HepG2 (cell line): ENCODE results near the gene MTG1. TPM values are rescaled to one million over a fixed set of nuclear protein-coding genes. Genes with fewer than 3 reads are reported as not detected.
A peak's percentile ranks its signal among the peaks of the same experiment; 100 is the strongest.

Experiments
- AHR ChIP-seq: IDR thresholded peaks from 2 replicates; pipeline ENCODE4 v1.6.1; 2018; ENCODE audit warnings: missing genetic modification reagents, missing compliant biosample characterization
- DDIT3 ChIP-seq: sonication (generic); formaldehyde crosslinking; IDR thresholded peaks from 2 replicates; pipeline ENCODE4 v1.4.0; 2020; ENCODE audit warnings: mild to moderate bottlenecking, missing genetic modification reagents
- KDM4B ChIP-seq: sonication (generic); formaldehyde crosslinking; IDR thresholded peaks from 2 replicates; pipeline ENCODE4 v1.4.0; 2020; ENCODE audit warnings: missing genetic modification reagents
- SALL2 ChIP-seq: sonication (generic); formaldehyde crosslinking; IDR thresholded peaks from 2 replicates; pipeline ENCODE4 v1.8.1; 2023; ENCODE audit warnings: mild to moderate bottlenecking, missing genetic modification reagents, inconsistent platforms
- SNAPC5 ChIP-seq: sonication (generic); formaldehyde crosslinking; IDR thresholded peaks from 2 replicates; pipeline ENCODE4 v1.8.1; 2023; ENCODE audit warnings: mild to moderate bottlenecking, missing genetic modification reagents, borderline replicate concordance
- ZFP41 ChIP-seq: sonication (generic); formaldehyde crosslinking; IDR thresholded peaks from 2 replicates; pipeline ENCODE4 v1.4.0; 2020; ENCODE audit warnings: mild to moderate bottlenecking, missing genetic modification reagents, borderline replicate concordance
- ZGPAT ChIP-seq: IDR thresholded peaks from 2 replicates; pipeline ENCODE4 v1.6.1; 2016; ENCODE audit warnings: mild to moderate bottlenecking
- ZNF10 ChIP-seq: sonication (generic); formaldehyde crosslinking; IDR thresholded peaks from 2 replicates; pipeline ENCODE4 v1.4.0; 2020; ENCODE audit warnings: mild to moderate bottlenecking, low read depth, missing genetic modification reagents, borderline replicate concordance
- ZNF746 ChIP-seq: sonication (generic); formaldehyde crosslinking; IDR thresholded peaks from 2 replicates; pipeline ENCODE4 v1.8.0; 2022; ENCODE audit warnings: mild to moderate bottlenecking, missing genetic modification reagents
- polyA plus RNA-seq, 8 experiments: library from polyadenylated mRNA; depleted of rRNA in 3 of 8; stranded (reverse) in 7 of 8; unstranded in 1 of 8; fragments of >200 nt; fragmentation: Illumina TruSeq in 4 of 8; extraction: Trizol in 4 of 8; gene quantifications; 2 replicates each; pipeline versions ENCODE4 v1.2.1 to v1.2.3, GENCODE V29; 2011 to 2016; ENCODE audit warnings: low read depth in 4 of 8, missing spikeins in 1 of 8, mixed read lengths in 1 of 8; ENCODE audit not compliant: insufficient read depth in 1 of 8
- total RNA-seq, 5 experiments: library from RNA; depleted of rRNA; stranded (reverse); fragments of >200 nt; fragmentation: Illumina TruSeq; extraction: Trizol; gene quantifications; 2 replicates each; pipeline ENCODE4 v1.2.3, GENCODE V29; 2016; ENCODE audit warnings: low read depth in 1 of 5
- TF ChIP-seq, protein P1 (sequence below), 2 experiments: fragments of 450-650 bp in 1 of 2; sonication (generic) in 1 of 2; formaldehyde crosslinking in 1 of 2; IDR thresholded peaks; 2 replicates each; pipeline versions ENCODE4 v1.6.1 to v1.8.0; 2016 to 2022; ENCODE audit warnings: antibody characterized with exemption in 1 of 2, mild to moderate bottlenecking in 1 of 2, missing genetic modification reagents in 1 of 2
- TF ChIP-seq, protein P2 (sequence below): sonication (generic); formaldehyde crosslinking; IDR thresholded peaks from 2 replicates; pipeline ENCODE4 v1.9.0; 2021; ENCODE audit warnings: missing genetic modification reagents, borderline replicate concordance

Gene MTG1
- total and polyA plus RNA-seq, 2 of the 13 experiments (the other 11 are each of a cell fraction or from before 2014, with no cell fraction given) = 42.0 to 103 TPM

- TF ChIP-seq ZGPAT (CRISPR knock-in tag) (peak; percentile 78; the same call in 1 of the 2 replicates), SALL2 (peak; percentile 61; the same call in 1 of the 2 replicates), ZNF746 (peak; percentile 62; the same call in 1 of the 2 replicates), ZFP41 (CRISPR knock-in tag) (no peak), KDM4B (CRISPR knock-in tag) (no peak), ZNF10 (no peak), DDIT3 (CRISPR knock-in tag) (no peak), AHR (CRISPR knock-in tag) (no peak), SNAPC5 (CRISPR knock-in tag) (no peak)
- TF ChIP-seq, protein P1, sequence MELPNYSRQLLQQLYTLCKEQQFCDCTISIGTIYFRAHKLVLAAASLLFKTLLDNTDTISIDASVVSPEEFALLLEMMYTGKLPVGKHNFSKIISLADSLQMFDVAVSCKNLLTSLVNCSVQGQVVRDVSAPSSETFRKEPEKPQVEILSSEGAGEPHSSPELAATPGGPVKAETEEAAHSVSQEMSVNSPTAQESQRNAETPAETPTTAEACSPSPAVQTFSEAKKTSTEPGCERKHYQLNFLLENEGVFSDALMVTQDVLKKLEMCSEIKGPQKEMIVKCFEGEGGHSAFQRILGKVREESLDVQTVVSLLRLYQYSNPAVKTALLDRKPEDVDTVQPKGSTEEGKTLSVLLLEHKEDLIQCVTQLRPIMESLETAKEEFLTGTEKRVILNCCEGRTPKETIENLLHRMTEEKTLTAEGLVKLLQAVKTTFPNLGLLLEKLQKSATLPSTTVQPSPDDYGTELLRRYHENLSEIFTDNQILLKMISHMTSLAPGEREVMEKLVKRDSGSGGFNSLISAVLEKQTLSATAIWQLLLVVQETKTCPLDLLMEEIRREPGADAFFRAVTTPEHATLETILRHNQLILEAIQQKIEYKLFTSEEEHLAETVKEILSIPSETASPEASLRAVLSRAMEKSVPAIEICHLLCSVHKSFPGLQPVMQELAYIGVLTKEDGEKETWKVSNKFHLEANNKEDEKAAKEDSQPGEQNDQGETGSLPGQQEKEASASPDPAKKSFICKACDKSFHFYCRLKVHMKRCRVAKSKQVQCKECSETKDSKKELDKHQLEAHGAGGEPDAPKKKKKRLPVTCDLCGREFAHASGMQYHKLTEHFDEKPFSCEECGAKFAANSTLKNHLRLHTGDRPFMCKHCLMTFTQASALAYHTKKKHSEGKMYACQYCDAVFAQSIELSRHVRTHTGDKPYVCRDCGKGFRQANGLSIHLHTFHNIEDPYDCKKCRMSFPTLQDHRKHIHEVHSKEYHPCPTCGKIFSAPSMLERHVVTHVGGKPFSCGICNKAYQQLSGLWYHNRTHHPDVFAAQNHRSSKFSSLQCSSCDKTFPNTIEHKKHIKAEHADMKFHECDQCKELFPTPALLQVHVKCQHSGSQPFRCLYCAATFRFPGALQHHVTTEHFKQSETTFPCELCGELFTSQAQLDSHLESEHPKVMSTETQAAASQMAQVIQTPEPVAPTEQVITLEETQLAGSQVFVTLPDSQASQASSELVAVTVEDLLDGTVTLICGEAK (IDR thresholded peaks at IDR 0.05) = no peak
- TF ChIP-seq, protein P1 (CRISPR knock-in tag; IDR thresholded peaks at IDR 0.05) = peak; percentile 29; the same call in 1 of the 2 replicates
- TF ChIP-seq, protein P2, sequence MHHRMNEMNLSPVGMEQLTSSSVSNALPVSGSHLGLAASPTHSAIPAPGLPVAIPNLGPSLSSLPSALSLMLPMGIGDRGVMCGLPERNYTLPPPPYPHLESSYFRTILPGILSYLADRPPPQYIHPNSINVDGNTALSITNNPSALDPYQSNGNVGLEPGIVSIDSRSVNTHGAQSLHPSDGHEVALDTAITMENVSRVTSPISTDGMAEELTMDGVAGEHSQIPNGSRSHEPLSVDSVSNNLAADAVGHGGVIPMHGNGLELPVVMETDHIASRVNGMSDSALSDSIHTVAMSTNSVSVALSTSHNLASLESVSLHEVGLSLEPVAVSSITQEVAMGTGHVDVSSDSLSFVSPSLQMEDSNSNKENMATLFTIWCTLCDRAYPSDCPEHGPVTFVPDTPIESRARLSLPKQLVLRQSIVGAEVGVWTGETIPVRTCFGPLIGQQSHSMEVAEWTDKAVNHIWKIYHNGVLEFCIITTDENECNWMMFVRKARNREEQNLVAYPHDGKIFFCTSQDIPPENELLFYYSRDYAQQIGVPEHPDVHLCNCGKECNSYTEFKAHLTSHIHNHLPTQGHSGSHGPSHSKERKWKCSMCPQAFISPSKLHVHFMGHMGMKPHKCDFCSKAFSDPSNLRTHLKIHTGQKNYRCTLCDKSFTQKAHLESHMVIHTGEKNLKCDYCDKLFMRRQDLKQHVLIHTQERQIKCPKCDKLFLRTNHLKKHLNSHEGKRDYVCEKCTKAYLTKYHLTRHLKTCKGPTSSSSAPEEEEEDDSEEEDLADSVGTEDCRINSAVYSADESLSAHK = no peak
These were observed 15.5 kb upstream of the MTG1 start (continued) for GRCh38 chr10:133378251-133379096.
